Right lobe of liver (tissue), 6 donors: Measurements from ENCODE around the gene PDE6G. TPM values are rescaled to one million over a fixed set of nuclear protein-coding genes. Genes with fewer than 3 reads are reported as not detected.

Source experiments
- ATAC-seq, 4 donors: fragments of 200-7000 bp; cut with Tn5 transposase; one replicate each; pipeline ENCODE4 v1.9.1; 2020; ENCODE audit warnings: mild to moderate bottlenecking in 4 of 4, moderate library complexity in 4 of 4
- DNase-seq, 3 donors: peaks; one replicate each; pipeline ENCODE4 v3.0.0-alpha.2; 2020
- H3K27ac ChIP-seq, 3 donors: fragments of 200-600 bp; one replicate each; pipeline ENCODE4 v1.8.0; 2022
- H3K27me3 ChIP-seq, 2 donors: fragments of 200-600 bp; one replicate each; pipeline ENCODE4 v1.8.0; 2022
- H3K36me3 ChIP-seq, 4 donors: fragments of 200-600 bp; sonication (generic) in 1 of 4; one replicate each; pipeline versions ENCODE4 v1.5.1 to v1.8.0; 2017 to 2022; ENCODE audit warnings: control low read depth in 1 of 4
- H3K4me1 ChIP-seq, 4 donors: fragments of 200-600 bp; sonication (generic) in 1 of 4; one replicate each; pipeline versions ENCODE4 v1.5.1 to v1.8.0; 2017 to 2022; ENCODE audit warnings: control low read depth in 1 of 4
- H3K4me3 ChIP-seq, 3 donors: fragments of 200-600 bp; one replicate each; pipeline ENCODE4 v1.8.0; 2022
- H3K9me3 ChIP-seq, 4 donors: fragments of 200-600 bp; sonication (generic) in 1 of 4; one replicate each; pipeline versions ENCODE4 v1.5.1 to v1.8.0; 2017 to 2022; ENCODE audit warnings: control low read depth in 1 of 4
- POLR2A ChIP-seq: fragments of 450-650 bp; IDR thresholded peaks from one replicate; pipeline ENCODE4 v1.6.1; 2017; ENCODE audit warnings: antibody characterized with exemption, mild to moderate bottlenecking
- WGBS: methylation state at CpG from one replicate; pipeline ENCODE4 v1.1.6; 2018; ENCODE audit warnings: low coverage, low lambda C conversion rate; ENCODE audit not compliant: insufficient coverage; ENCODE audit errors: missing lambda C conversion rate; 5-methylcytosine and 5-hydroxymethylcytosine counted together
- intact Hi-C, 2 donors: fragments of 100-400 bp; cut with DNase I; formaldehyde crosslinking; loops; one replicate each; pipeline versions ENCODE4 v1.11.2 to v1.14.1; 2022
- total RNA-seq, 6 experiments: library from RNA; depleted of rRNA in 2 of 6; stranded (reverse); fragments of >200 nt in 2 of 6; fragmentation: NEBNext Ultra II Directional in 3 of 6; extraction: Animal tissue kit (Norgen Biotek cat#: 25700) in 3 of 6; gene quantifications; one replicate each; pipeline versions ENCODE4 v1.1.0 to v1.2.4, GENCODE V29; 2016 to 2023
- TF ChIP-seq, protein P1 (sequence below), 4 donors: fragments of 200-600 bp in 3 of 4; fragments of 450-650 bp in 1 of 4; IDR thresholded peaks; one replicate each; pipeline versions ENCODE4 v1.5.1 to v1.8.0; 2016 to 2022; ENCODE audit warnings: antibody characterized with exemption in 4 of 4, mild to moderate bottlenecking in 2 of 4
- donor health status: DM: no; HTN: yes; CAD: no.
- donor health status: DM: no; HTN: no; CAD: no.
- donor health status: DM: no; HTN: no; CAD: no.
- donor health status: DM: no; HTN: yes; CAD: no.
- donor health status: DM: no; HTN: yes; CAD: no.

Gene PDE6G
- total RNA-seq, 6 experiments from 2014 or later, result 0.40 to 0.93 (median 0.68) TPM; not detected in 2

DNA sequence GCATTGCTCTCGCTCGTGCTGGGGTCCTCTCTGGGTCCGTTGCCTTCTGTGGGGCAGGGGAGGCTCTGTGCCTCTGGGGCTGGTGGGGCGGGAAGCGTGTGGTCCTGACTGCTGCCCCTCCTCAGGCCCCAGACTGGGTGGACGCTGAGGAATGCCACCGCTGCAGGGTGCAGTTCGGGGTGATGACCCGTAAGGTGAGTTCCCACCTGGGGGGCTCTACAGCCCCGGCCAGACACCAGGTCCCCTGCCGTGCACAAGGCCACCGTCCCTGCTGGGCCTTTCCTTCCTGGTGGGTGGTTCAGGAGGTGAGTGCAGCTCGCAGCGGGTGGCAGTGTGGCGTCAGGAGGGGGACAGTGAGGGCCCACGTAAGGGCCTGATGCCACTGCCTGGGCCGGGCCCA is 34.2 kb upstream of the PDE6G start:
- Histone ChIP-seq H3K27ac (no peak overlapping the region), H3K4me1 (peaks cover 0 to 1% (median under 1%) of the 10 kb centered on the region in 4 donors), H3K9me3 (no peaks in the 10 kb centered on the region), H3K36me3 (peaks cover 0 to 74% (median 21%) of the 10 kb centered on the region in 4 donors), H3K4me3 (no peak overlapping the region), H3K27me3 (no peaks in the 10 kb centered on the region)
- intact Hi-C loops, result no loop called here
- no peak for TF ChIP-seq POLR2A
- TF ChIP-seq, protein P1, sequence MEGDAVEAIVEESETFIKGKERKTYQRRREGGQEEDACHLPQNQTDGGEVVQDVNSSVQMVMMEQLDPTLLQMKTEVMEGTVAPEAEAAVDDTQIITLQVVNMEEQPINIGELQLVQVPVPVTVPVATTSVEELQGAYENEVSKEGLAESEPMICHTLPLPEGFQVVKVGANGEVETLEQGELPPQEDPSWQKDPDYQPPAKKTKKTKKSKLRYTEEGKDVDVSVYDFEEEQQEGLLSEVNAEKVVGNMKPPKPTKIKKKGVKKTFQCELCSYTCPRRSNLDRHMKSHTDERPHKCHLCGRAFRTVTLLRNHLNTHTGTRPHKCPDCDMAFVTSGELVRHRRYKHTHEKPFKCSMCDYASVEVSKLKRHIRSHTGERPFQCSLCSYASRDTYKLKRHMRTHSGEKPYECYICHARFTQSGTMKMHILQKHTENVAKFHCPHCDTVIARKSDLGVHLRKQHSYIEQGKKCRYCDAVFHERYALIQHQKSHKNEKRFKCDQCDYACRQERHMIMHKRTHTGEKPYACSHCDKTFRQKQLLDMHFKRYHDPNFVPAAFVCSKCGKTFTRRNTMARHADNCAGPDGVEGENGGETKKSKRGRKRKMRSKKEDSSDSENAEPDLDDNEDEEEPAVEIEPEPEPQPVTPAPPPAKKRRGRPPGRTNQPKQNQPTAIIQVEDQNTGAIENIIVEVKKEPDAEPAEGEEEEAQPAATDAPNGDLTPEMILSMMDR (IDR thresholded peaks at IDR 0.05), result no peak
- DNase-seq (no peak), ATAC-seq (no peak)
- WGBS, result no CpG with 5 or more reads among the region's 17 CpGs

DNA sequence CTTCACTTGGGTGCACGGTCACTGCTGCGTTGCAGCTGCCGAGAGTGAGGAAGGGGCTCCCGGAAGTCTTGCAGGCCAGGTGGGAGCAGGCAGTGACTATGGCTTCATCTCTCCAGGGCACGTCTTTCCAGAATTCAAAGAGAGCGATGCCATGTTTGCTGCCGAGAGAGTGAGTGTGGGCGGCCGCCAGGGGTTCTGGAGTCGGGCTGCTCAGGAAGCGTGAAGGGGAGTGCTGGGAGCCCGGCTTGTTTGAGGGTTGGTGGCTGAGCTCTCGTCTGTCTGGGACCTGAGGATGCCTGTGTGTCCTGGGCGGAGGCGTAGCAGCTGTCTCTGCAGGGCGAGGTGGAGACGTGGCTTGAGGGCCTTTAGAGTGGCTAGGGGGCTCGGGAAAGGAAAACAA is 33.7 kb upstream of the PDE6G start:
- DNase-seq, result no peak

DNA sequence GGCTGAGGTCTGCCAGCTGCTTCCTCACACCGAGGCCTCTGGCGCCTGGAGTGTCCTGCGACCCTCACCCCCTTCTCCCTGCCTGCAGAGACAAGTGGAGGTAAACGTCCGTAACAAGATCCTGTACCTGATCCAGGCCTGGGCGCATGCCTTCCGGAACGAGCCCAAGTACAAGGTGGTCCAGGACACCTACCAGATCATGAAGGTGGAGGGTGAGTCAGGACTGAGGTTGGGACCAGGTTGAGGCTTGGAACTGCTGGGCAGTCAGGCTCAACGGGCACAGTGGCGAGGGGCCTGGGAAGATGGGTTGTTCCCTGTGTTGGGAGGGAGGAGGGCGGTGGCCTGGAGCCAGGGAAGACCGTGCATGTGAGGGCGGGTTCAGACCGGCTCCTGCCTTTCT is 32.3 kb upstream of the PDE6G start:
- Histone ChIP-seq H3K27ac (no peak overlapping the region), H3K9me3 (no peaks in the 10 kb centered on the region), H3K27me3 (no peaks in the 10 kb centered on the region), H3K4me3 (no peak overlapping the region), H3K36me3 (peaks cover 0 to 55% (median 14%) of the 10 kb centered on the region in 4 donors), H3K4me1 (peaks cover 0 to 13% (median 6%) of the 10 kb centered on the region in 4 donors)
- TF ChIP-seq, protein P1 (IDR thresholded peaks at IDR 0.05), result no peak
- TF ChIP-seq POLR2A, result no peak
- 80% methylated on average over 1 of the region's 14 CpGs for WGBS
- ATAC-seq (no peak), DNase-seq (no peak)
- intact Hi-C loops, result no loop called here

More for the DNA sequence above, 33.7 kb upstream of the PDE6G start:
- Histone ChIP-seq H3K4me3 (no peak overlapping the region), H3K27me3 (no peaks in the 10 kb centered on the region), H3K36me3 (peaks cover 0 to 70% (median 19%) of the 10 kb centered on the region in 4 donors), H3K27ac (no peak overlapping the region), H3K9me3 (no peaks in the 10 kb centered on the region), H3K4me1 (peaks cover 0 to 6% (median 3%) of the 10 kb centered on the region in 4 donors)
- no peak for TF ChIP-seq POLR2A
- TF ChIP-seq, protein P1 (IDR thresholded peaks at IDR 0.05), result no peak
- WGBS, result 93% methylated on average over 5 of the region's 18 CpGs
- no peak for ATAC-seq
- intact Hi-C loops, result no loop called here

DNA sequence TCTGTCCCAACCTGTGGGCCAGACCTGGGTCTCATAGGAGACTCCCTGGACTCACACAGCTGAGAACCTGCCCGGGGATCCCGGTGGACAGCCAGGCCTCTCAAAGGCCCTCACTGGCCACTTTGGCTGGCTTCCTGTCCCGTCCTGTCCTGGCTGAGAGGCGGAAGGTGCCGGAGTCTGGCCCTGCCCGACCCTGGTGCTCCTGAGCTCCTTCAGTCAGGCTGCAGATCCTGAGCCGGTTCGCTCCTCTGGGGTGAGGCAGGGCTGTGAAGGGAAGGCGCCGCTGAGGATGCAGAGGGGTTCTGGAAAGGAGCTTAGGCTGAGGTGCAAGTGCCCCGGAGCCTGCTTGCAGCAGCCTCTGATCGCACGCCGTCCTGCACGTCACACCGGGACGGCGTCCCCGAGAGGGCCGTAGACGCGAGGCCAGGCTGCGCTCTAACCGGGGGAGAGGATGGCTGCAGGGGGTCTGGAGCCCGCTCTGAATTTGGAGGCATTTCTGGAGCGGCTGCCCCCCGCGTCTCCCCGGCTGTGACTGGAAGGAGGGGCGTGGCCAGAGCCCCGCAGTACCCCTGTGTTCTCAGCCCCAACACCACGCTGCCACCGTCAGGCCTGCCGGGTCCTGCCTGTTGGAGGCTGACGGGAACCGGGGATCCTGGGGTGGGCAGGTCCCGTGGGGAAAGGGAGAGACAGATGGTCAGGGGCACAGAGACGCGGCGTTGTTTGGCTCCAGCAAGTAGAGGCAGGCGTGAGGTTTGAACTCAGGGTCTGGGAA is 31.6 kb upstream of the PDE6G start:
- Histone ChIP-seq H3K27ac (no peak overlapping the region), H3K4me3 (no peak overlapping the region), H3K4me1 (peaks cover 0 to 15% (median 7%) of the 10 kb centered on the region in 4 donors), H3K36me3 (peaks cover 0 to 55% (median 13%) of the 10 kb centered on the region in 4 donors), H3K9me3 (no peaks in the 10 kb centered on the region), H3K27me3 (no peaks in the 10 kb centered on the region)
- 92% methylated on average over 7 of the region's 41 CpGs for WGBS
- intact Hi-C loops, result no loop called here
- TF ChIP-seq, protein P1 (IDR thresholded peaks at IDR 0.05), result no peak
- no peak for TF ChIP-seq POLR2A
- ATAC-seq, result no peak
- DNase-seq, result no peak
